Activated gamma-delta T cell (primary cell): ENCODE results near the gene GFM1.

Experiments used
- DNase-seq: peaks from one replicate; lab custom pipeline; 2025; lab: John Stamatoyannopoulos, UW

Gene GFM1

DNA sequence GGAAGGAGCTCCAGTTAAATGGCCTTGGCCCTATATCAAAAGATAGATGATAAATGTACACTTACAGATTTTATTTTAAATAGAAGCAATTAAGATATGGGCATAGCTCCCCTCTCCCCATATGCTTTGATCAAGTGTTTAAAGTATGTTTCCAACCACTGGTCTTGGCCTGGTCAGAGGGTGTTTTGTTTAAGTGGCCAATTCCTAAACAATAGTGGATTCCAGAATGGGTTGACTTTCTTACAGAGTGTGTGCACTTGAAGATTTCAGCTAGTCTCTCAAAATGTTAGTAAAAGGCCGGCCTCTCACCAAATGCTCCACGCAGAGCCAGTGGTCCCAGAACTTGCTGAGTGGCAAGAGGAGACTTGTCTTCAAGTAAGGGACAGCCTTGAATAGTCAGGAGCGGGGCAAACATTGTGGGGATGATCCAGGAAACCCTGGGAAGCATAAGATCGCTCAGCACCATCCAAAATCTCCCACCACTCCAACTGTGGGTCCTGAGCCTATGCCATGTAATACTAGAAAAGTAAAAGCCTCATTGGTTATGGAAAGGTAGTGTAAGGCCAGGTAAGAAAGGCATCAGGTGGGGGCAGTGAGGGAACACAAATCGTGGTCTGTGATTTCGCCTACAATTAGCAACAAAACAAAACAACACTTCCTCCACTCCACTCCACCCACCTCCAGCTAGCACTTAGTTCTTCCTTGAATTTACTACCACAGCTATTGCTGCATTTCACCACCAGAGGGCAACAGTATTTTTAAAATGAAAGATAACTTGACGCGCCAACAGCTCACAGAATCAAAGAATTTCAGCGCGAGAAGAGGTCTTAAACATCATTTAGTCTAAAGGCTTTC, 83.1 kb downstream of the GFM1 start:
- no peak for DNase-seq

DNA sequence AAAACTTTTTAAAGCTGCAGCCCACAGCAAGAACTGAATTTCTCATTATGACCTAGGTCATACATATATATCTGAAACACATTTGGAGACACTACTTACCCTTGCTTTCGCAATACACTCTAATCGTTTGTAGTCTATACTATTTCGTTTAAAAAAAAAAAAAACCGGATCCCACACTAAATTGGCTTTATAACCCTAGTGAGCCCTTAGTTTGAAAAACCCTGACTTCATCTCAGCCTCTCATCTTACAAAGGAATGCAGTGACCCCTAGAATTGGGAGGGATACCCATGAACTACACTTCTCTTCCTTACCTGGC, 83.7 kb downstream of the GFM1 start:
- DNase-seq, result no peak

DNA sequence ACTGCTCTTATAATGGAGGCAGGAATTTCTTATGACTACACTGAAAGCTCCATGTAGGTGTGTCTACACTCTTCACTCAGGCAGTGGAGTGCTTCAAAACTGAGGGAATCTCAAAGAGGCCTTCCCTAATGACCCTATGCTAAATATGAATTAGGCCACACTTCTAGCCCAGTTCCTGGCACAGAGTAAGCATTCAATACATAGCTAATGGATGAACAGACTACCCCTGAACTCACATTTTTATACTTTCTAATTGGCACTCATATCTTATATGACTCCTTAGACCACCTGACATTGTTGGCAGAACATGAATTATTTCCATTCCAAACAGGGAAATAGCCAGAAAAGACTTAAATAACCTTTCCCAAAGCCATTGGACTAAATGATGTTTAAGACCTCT, 84.5 kb downstream of the GFM1 start:
- DNase-seq, result no peak

DNA sequence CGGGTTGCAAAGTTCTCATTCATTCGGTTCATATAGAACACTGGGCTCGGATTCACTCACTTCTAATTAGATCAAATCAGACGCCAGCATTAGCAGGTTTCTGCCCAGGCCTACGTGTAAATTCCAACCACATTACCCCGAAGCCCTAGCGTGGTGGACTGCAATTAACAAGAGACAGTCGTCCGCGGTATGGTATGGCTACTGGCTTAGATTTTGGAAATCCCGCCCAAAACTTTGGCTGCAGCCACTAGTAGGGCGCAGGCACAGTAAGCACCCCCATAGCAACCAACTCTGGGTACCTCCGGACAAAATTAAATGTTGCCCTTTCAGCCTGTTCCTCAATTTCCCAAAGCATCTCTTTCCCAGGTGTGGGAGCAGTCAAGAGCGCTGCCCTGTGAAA, 87.2 kb downstream of the GFM1 start:
- DNase-seq, result no peak

DNA sequence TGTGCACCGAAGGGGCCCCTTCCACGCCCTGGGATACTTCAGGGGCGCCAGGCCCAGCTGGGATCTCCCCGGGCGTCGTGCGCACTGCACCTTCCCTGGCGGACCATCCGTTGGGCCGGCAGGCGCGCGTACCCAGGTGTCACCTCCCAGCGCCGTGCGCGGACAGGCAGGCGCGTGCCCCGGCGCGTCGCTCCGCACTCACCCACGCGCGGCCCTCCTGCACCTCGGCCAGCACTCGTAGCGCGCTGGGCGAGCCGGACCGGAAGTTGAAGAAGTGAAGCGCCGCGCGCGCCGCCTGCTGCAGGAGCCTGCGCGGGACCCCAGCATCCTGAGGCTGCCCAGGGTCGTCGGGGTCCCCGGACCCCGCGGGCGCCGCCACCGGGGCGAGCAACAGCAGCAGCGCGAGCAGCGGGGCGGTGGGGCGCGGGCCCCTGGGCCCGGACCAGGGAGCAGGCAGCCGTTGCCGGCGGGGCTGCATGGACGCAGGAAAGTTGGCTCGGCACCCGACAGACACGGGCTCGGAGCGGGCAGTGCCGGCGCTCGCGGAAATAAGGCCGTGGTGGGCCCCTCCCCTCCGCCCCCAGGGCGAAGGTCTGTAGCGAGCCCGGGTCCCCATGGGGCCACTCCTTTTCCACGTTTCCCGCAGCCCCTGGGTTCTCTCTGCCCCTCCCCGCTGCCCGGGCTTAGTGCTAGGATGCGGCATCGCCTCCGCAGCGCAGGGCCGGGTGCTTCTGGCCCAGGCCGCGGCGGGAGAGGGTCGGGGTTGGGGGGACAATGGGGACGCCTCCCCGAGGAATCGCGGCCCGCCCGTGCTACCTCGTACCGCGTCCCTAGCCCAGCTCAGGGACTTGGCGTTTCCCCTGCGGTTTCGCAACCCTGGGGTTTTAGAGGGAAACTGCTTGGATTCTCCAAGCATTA, 87.9 kb downstream of the GFM1 start, which contains the start of gene RARRES1:
RARRES1 (minus strand) TSS at position 520 of the 918 bp plus-strand sequence; CDS start at position 478, 42 bp downstream.
- DNase-seq, result peak; percentile 12

DNA sequence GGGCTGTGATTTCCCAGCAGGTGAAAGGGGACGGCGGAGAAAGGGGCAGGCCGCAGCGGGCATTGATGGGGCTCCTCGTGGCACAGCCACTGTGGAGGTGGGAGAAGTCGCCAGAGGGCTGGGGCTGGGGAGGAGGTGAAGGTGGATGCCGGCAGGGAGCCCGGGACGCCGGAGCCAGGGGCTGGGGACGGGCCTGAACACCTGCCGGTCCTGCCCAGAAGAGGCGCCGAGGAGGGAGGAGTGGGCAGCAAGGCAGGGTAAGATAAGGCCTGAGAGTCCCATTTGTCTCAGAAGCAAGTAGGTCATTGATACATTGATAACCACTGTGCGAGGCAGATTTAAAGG, 88.5 kb downstream of the GFM1 start:
- DNase-seq, result no peak

DNA sequence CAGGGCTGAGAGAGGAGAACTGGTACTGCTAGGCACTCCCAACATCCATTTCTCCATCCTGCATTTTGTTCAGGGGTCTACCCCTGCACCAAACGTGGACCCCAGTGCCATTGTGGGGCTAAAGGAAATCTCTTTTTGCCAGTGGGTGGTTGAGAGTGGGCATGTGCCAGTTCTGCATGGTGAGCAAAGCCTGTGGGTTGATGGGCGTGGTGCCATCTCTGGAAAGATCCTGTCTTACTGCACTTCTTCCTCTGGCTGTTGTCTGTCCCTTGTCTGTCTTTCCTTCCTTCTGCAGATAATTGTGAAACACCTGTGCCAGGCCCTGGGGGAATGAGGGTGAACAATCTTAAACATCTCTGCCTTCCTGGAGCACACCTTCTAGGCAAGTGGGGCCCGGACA, 89.3 kb downstream of the GFM1 start:
- no peak for DNase-seq

DNA sequence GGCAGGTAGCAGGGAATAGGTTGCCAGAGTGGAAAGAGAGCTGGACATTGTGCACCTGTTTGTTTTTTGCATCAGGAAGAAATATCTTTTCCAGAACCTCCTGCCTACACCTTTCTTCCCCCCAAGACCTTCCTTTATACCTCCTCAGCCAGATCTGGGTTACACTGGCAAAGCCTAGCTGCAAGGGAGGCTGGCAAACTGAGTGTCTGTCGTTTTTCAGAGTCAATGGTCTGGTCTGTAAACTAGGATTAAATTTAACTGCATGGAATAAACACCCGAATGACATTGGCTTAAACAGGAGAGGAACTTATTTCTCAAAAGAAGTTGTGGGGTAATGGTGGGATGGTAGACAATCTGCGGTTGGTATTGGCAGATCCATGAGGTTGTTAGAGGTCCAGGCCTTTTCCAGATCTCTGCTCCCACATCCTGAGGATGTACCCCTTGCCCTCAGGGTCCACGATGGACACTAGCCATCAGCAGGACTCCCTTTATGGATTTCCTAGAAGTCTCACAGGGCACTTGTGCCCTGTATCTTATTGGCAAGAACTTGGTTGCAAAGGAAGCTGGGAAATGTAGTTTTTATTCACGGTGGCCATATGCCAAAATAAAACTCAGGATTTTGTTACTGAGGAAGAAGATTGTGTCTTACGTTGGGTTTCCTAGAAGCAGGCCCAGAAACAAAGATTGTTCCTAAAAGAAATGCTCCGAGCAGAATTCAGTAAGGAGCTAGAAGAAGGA, 91.1 kb downstream of the GFM1 start:
- DNase-seq, result no peak

DNA sequence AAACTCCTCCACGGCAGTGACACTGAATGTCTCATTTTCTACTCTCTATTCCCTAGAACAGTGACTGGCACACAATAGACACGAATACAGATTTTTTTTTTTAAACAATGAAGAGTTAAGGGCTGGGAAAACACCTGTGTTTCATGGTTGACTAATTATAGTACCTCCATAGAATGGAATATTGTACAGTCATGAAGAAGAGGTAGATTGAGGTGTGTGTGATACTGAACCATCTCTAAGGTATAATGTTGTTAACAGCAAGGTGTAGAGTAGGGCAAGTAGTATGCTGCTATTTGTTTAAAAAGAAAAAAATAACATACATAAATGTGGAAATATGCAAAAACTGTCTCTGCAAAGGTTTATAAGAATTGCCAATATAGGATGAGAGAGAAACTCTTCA, 93.1 kb downstream of the GFM1 start:
- no peak for DNase-seq

DNA sequence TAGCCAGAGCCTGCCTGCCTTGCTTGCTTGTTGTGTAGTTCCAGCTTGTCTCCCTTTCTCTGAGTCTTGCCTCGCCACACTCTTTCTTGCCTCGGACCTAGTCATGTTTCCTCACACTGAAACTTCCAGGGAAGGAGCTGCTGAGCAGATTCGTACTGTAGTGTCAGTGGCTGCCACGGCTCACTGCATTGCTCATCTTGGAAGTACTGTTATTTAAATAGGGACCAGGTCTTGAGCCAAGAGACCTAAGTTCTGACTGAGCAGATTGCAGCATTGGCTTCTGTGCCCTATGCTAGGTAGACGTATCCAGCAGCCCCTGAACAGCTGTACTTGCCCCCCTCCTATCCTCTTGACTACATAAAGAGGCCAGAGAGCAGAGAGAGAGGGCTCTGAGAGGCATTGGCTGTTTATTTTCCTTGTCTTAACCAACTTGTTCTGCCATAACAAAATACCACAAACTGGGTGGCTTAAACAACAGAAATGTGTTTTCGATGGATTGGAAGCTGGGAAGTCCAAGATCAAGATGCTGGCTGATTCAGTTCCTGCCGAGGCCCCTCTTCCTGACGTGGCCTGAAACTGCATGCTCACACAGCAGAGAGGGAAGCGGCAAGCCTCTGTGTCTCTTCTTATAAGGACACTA, 93.8 kb downstream of the GFM1 start:
- DNase-seq, result no peak

DNA sequence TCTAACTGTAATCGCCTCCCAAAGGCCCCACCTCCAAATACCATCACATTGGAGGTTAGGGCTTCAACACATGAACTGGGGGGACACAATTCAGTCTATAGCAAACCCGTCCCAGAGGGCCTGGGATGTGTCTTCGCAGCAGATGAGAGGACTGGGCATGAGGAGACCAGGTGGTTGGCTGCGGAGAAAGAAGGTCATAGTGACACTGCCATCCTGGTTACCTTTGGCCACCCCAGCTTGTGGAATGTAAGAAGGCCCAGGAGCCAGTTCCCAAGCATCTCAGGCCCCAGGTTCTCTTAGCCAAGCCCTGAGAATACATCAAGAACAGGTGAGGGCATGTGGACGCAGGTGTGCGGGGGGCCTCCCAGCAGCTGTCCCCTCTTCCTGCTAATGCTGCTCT, 94.3 kb downstream of the GFM1 start:
- no peak for DNase-seq

DNA sequence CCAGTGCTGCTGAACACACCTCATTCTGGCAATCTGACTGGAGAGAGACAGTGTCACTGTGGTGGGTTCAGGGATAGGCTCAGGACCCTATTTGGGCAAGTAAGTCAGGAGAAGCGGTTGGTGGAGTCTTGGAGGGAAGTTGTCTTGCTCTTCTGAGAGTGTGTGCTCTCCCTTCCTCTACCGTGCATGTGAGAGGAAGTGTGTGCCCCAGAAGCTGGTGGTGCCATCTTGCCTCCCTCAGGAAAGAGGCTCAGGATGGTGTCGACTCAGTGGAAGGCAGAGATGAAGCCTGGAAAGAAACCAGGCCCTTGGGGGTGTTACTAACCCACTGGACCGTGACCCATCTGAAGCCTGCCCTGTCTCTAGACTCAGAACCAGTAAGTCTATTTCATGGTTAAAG, 94.8 kb downstream of the GFM1 start:
- DNase-seq, result no peak

DNA sequence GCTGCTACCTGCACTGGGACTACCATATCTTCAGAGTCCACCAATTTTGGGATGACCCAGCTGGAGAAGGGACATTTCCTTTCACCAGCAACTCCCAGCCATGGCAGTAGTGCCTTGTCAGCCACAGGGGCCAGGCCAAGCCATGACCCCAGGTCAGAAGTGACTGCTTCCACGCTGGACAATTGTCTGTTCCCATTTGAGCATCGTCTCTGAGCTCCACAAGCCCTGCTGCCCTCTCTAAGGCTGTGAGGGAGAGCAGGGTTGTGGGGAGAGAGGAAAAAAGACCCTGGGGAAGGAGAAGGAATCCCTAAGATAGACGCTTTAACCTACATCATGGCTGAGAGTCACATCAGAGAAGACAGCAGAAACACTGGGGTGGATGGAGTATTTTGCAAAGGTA, 95.3 kb downstream of the GFM1 start:
- DNase-seq, result no peak
